ENCODE results near the gene PXDN.
"Not testable (repeated sequence)": the region's sequence is repeated elsewhere in the genome, so short reads cannot be mapped to it uniquely, and the experiment has no call there.

The PXDN gene

DNA sequence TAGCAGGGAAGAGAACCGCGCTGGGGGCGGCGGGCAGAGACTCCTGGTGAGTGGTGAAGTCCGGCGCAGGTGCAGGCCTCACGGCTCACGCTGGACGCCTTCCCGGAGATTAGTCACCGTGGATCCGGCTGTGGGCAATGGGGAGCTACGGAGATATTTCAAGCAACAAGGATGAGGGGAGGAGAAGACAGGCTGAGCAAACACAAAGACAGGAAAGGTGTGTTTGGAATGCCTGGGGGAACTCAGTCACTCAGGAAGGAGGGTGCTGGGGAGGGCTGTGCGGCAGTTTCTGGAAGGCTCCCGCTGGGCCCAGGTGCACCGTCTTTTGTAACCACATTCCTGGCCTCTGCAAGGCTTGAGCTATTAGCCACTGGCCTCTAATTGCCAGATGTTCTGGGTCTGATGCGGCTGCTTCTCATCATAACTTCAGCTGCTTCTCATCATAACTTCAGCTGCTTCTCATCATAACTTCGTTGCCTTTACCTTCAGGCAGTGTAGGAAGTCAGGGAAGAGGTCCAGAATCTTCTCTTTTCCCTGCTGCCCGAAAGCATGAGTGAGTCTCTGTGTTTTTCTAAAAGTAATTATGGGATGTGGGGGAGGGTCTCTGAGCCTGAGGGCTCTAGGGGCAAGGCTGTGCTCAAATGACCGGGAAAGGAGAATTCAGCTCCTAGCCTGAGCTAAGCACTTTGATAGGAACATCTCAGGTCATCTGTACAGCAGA lies 118.9 kb downstream of the PXDN start:
- DNase-seq, result no peak

DNA sequence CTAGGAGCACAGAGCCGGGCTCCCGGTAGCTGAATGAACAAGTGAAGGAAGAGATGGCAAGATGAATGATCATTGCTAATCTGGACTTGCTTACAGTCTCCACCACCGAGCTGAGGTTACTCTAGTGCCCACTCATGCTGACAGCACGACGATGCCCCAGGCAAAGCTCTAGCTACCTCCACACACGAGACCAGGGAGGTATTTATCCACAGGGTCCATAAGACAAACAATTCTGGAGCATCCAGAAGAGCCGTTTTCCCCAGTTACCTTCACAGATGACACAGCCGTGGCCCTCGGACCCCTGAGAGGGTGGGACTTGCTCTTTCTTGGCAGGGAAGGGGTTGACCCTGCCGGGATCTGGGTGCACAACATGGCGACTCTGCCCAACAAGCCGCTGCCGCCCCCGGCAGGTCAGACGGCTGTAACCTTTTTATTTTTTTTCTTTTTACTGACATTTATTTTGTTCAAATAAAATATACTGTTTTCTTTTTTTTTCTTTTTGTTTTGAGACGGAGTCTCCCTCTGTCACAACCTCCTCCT lies 120.3 kb downstream of the PXDN start:
- no peak for DNase-seq

DNA sequence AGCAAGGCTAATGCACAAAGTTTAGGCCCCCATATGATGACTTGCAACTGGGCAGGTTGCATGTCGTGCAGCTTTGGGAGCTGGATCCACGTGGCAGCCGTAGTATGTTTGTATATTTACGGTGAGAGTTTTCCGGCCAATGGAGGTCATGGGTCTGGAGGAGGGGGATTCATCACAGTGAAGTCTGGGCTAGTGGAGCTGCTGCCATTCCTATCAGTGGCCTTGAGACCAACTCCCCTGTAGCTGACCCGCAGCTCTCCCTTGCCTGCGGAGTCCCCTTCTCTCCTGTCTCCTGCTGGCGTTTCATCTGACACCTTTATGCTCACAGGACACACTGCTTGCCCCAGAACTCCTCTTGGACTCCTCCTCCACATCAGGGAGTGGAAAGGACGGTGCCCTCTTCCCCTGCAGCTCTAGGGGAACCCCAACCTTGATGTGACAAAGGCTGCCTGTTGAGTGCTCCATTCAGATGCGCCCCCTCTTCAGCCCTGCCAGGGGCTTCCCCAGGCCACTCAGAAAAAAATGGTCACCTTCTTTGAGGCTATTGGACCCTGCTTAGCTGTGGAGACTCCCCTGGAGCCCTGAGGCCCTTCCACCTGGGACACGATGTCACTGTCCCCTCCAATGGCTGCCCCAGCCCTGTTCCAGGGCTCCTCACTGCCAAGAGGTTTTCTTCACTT lies 121.7 kb downstream of the PXDN start:
- DNase-seq, result no peak

DNA sequence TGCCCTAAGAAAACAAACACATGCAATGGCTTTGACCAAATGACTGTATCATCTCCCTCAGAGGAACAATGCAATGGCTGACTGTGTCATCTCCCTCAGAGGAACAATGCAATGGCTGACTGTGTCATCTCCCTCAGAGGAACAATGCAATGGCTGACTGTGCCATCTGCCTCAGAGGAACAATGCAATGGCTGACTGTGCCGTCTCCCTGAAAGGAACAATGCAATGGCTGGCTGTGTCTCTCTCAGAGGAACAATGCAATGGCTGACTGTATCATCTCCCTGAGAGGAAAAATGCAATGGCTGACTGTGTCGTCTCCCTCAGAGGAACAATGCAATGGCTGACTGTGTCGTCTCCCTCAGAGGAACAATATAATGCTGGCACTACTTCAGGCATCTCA lies 122.3 kb downstream of the PXDN start:
- not testable (repeated sequence) for DNase-seq

DNA sequence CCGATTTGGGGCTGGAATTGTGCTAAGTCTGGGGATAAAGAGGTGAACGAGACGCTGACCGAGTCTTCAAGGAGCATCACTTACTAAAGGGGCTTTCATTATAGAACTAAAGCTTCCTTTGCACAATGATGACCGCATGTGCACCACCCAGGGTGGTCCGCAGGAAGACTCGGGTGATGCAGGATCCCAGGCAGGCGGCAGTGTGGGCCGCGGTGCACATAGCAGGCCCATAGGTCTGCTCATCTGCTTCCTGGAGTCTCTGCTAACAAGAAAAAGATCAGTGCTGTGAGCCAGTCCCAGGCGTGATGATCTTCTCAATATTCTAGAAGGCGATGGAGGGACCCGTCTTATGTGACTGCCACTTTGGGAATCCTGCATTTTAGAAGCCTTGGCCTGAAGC lies 122.8 kb downstream of the PXDN start:
- DNase-seq, result no peak

DNA sequence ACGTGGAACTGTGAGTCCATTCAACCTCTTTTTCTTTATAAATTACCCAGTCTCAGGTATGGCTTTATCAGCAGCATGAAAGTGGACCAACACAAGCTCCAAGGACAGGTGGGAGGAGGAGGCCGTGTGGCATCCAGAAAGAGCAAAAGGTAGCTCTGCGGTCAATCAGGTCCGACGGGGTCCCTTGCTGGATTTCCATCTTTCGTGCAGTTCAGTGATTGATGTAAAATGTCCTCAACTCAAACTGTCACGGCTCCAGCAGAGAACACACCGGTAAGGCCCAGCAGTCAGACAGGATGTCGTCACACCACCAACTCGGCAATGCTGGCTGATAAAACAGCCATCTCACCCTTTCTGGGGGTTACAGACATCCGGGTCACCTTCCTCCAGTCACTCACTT lies 123.3 kb downstream of the PXDN start:
- no peak for DNase-seq

DNA sequence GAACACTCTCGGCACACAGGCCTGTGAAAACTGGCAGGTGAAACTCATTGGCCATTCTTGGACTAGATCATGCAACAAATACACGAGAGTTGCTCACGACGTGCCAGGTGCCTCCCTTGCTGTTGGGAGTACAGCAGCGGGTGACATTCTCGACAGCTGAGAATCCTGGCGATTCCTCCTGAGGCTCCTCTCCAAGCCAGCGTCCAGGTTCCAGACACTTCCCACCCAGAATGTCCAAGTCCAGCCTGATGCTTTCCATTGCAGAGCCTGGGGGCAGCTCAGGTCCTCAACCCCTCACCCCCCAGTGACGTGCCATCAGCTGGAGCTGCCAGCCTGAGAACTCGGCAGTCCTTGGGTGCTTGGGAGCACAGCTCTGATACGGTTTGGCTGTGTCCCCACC lies 124.2 kb downstream of the PXDN start:
- no peak for DNase-seq

DNA sequence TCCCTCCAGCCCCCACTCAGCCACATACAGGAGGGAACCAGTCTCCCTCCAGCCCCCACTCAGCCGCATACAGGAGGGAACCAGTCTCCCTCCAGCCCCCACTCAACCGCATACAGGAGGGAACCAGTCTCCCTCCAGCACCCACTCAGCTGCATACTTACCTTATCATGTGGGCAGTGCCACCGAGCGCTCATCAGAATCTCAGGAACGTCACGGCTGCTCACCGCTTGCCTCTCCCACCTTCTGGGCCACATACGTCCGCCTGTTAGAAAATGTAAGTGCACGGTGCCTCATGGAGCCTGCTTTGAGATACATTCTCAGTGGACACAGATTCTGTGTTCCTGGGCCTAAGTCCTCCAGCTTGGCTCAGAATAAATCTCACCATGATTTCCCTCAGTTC lies 124.8 kb downstream of the PXDN start:
- DNase-seq, result no peak

DNA sequence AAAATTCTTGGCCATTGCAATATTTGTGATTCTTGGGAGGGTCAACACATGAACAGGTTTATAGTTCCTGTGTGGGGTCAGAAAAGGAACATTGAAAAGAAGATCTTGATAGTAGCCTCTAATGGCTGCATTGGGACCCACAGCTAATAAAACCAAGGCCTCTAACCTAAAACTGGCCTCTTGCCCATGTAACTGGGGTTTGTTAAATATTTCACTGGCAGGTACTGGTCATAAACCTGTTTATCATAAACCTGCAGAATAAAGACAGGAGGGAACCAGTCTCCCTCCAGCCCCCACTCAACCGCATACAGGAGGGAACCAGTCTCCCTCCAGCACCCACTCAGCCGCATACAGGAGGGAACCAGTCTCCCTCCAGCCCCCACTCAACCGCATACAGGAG lies 125.3 kb downstream of the PXDN start:
- no peak for DNase-seq

DNA sequence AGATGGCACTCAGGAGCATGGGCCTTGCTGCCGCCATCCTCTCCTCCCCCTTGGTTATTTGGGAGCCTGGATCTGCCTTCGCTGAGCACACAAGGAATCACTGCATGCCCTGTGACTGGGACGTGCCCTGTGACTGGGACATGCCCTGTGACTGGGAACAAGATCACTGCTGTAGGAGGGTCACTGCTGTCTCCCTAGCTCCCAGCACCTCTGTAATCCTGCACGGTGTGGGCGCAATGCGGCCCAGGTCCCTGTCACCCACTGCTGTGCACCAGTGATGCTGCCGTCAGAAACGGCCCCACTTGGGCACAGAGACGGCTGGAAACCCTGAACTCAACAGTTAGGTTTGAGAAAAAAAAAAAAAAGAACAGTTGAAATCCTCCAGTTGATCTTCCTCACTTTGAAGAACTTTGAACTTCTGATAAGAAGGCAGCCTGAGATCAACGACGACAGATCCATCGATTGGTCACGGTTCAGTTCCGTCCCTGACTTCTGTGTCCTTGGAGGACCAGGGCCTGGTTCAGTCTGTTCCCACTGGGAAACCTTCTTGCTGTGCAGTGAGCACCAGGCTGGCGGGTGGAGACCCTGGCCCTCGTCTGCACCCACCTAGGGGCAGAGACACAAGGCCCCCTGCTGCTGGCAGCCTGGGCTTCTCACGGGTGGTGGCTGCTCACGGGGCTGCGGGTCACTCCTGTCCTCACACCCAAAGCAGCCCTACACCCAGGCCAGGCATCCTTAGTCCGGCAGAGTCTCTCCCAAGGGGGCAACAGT lies 125.9 kb downstream of the PXDN start:
- DNase-seq, result no peak

DNA sequence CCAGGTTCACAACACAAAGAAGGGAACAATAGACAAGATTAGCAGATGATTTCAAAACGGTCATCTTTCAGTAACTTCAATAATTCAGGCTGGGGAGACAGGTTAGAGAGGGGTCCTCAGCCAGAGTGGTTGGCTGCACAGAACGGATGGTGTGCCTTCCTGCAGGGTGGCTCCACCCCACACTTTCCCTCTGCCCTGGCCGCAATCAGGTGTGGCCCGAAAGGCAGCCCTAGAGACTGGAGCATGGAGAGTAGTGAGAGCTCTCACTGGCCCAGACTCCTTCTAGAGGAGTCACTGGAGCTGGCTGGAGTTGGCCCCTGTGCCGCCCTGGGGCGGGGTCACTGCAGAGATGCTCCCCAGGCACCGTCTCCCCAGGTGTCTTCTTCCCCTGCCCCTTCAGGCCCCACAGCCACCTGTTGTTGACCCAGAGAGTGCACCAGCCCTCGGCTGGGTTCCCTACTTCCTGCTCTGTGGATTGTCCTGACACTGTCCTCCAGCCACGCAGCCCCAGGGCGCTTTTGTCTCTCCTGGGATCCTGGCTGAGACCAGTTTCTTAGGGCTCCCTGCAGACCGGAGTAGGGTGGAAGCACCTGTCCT lies 126.8 kb downstream of the PXDN start:
- DNase-seq, result no peak

DNA sequence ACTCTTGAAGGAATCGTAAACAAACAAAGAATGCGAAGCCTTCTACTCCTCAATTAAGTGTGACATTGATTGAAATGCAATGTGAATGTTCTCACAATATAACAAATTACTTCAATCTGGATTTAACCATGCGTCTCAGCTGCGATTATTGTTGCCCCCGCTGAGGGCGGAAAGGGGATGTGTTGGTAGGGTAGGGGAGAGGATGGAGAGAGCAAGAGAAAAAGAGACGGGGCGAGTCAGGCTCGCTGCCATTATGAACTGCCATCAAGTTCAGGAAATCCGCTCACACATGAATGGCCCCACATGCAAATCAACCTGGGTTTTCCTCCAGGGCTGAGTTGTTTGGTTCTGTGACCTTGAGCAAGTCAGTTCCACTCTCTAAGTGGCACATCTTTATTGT lies 129.8 kb downstream of the PXDN start:
- DNase-seq, result no peak

DNA sequence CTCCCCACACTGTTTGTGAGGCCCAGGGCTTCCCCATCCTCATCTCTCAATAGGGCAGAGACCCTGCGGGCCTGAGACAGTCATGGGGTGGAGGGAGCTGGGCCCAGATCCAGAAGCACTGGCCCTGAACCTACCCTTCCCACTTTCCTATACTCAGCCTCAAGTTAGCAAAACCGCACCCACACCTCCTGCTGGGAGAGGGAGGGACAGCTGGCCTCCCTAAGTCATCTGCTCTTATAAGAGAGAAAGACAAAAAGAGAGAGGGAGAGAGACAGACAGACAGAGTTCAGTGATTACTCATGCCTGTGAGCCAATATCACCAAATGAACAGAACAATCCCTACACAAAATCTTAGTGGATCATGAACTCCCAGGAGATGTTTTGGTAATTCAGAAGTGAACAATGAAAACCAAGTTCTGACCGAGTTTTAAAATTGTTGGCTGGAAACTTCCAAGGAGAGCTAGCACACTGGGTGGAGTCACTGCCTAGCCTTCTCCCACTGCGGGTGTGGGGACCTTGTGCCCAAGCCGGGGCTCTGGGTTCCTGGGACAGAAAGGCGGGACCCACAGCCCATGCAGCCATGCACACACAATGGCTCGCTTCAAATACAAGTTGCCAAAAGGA lies 130.5 kb downstream of the PXDN start:
- no peak for DNase-seq

DNA sequence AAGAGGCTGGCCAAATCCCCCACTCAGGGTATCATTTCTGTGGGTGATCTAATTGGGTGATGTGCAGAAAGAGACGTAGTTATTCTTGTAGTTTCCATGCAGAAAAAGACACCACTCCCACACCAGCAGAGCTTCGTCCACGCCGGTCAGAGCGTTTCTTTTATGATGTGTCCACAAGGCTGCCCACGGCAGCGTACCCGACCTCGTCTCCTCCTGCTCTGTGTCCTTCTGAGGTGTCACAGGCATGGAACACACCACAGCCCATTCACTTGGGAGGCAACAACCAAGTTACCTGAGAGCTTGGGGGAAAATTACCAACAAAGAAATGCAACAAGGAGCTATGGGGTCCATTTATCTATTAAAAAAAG lies 131.3 kb downstream of the PXDN start:
- DNase-seq, result no peak

DNA sequence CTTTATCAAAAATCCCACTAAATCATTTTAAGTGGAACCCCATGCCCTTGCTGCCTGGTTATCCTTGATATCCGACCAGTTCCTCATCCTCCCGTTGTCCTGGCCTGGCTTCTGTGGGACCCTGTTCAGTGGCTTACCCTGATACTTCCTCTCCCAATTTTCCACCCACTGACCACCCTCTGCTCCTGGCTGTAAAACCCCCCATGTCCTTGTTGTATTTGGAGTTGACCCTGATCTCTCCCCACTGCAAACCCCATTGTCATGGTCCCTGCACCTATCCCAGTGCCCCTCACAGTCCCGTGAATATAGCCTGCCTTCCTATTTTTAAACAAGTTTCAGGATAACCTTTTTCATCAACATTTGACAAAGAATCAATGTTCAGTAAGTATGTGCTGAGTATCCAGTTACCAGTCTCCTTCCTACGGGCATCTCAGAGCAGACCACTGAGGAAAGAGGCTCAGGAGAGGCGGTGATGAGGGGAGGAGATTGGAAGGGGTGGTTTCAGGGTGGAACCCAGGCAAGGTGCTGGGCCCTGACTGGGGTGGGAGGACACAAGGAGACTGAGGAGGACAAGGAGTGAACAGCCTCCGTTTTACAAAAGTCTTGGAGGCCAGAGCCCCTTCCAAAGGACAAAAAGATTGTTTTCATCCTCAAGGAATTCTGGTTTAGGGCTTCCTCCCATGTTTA lies 131.8 kb downstream of the PXDN start:
- DNase-seq, result no peak

DNA sequence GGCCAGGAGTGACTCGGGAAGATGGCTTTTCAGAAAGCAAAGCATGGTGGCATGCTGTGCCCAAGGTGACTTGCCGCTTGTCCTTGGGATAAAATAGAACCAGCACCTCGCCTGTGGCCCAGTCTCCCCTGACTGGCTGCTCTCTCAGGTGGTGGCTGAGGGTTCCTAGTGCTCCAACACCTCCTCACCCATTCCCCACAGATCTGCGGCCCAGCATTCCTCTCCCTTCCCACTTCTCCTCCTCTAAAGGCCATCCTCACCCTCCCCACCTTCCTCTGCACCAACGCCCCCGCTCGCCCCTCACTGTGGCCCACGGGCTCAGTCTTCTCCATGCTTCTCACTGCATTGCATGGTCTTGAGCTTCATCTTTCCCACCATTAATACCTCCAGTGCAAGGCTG lies 132.4 kb downstream of the PXDN start:
- no peak for DNase-seq

DNA sequence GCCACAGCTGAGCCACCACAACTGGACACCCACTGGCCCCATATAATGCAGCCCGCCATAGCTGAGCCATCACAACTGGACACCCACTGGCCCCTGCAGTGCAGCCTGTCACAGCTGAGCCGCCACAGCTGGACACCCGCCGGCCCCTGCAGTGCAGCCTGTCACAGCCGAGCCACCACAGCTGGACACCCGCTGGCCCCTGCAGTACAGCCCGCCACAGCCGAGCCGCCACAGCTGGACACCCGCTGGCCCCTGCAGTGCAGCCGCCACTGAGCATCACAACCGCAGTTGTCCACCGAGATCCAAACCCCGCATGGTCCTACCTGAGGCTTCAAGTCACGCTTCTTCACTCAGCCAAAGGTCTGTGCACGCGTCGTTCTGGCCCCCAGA lies 134.2 kb downstream of the PXDN start:
- no peak for DNase-seq

DNA sequence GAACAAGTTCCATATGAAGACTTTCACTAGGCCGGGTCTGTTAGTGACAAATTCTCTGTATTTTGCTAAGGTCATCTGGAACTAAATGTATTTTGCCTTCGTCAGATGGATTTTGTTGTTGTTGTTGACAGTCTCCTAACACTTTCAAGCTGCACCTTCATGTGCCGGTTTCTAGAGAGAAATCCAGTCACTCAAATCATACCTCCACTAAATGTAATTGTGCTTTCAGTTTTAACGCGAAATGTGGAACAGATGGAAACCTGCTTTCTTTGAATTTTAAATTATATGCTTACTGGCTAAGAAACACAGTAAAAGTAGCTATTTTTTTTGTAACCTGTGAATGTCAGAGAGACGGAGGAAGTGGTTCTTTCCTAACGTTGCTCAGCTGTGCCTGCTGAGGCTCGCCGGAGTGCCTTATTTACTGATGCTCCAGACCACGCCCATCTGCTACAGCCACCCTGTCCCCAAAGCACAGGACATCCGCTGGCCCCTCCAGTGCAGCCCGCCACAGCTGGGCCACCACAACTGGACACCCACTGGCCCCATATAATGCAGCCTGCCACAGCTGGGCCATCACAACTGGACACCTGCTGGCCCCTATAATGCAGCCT lies 134.7 kb downstream of the PXDN start:
- no peak for DNase-seq

DNA sequence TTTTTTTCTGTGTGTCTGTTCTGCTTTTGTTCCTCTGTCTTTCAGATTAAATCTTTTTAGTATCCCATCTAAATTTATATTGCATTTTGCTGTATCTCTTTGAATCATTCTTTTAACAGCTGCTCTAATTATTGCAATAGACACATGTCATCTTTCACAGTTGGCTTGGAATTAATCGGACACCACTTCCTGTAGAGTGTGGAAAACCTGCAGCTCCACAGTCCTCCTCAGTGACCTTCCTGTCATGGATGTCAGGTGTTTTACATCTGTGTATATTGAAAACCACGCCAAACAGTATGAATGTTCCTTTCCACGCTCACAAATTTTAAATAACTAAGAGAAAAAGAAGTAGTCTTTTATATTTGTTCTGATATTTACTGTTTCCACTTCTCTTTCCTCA lies 135.3 kb downstream of the PXDN start:
- DNase-seq, result no peak

DNA sequence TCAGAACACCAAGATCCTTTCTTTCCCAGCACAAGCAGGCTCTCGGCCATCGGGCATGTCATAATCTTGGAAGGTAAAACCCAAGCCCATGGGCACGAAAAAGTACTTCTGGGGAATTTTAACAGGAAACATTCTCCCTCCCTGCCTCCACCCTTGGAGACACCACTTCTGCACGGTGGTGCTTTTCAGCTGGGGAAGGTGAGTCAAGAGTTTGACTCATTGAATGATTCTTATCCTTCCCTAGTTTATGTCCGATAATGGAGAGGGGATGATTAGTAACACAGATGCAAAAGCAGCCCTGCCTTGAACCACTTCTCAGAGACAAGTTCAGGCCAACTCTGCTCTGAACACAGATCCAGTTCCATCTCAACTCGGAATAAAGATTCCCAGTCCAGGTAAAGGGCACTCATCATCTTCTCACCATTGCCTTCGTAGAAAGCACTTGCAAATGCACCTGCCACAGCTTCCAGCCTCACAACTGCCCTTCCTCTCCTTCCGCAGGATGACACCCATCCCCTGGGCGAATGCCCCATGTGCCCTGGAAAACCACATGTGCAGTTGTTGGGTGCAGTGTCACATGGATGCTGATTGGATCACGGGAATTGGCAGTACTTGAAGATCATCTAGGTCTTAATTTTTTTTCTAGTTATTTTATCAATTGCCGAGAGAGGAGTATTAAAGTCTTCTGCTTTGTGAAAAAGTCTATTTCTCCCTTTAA lies 136.2 kb downstream of the PXDN start:
- DNase-seq, result no peak

DNA sequence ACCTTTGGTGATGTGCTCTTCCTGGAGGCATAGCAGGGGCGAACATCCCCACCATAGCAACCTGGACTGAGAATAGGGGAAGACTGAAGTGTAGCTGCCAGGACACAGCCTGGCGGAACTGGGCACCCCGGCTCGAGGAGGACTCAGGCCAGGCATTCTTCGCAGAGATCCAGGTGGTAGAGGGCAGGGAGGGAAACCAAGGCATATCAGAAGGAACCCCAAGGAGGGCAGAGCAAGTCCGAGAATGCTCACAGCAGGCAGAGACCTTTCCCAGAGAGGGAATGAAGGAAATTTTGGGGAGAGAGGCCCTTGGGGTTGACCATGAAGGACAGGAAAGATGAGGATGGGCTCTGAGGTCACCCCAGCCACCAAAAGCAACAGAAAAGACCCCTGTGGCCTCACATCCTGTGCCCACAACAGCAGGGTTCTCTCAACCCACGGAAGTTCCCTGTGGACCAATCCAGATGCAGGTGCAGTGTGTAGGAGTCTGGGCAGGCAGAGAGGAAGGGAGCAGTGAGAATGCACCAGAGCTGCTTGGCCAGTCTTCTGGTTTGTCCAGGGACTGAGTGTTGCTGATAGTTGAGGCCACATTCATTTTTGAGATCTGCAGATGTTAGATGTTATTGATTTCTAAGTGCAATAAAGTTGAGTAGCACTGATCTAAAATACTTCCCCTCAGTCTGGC lies 136.9 kb downstream of the PXDN start:
- DNase-seq, result no peak
